GM23248 (cell line): ENCODE data around the gene TLCD3A. TPM values are rescaled to one million over a fixed set of nuclear protein-coding genes. Genes with fewer than 3 reads are reported as not detected.
"Not testable (repeated sequence)": the region's sequence is repeated elsewhere in the genome, so short reads cannot be mapped to it uniquely, and the experiment has no call there.

Experiments used
- DNase-seq: peaks from one replicate; pipeline ENCODE4 v3.0.0-alpha.2; 2015
- H2AFZ ChIP-seq: fragments of 200-600 bp; sonication (generic); 2 replicates; pipeline ENCODE4 v1.6.1; 2016; ENCODE audit warnings: antibody characterized with exemption
- H3F3A ChIP-seq: fragments of 200-600 bp; sonication (generic); 2 replicates; pipeline ENCODE4 v1.6.1; 2016; ENCODE audit warnings: mild to moderate bottlenecking, antibody characterized with exemption, mixed run types; ENCODE audit not compliant: insufficient read depth
- H3K27ac ChIP-seq: fragments of 200-600 bp; sonication (generic); 2 replicates; pipeline ENCODE4 v1.5.1; 2016; ENCODE audit warnings: mild to moderate bottlenecking
- H3K27me3 ChIP-seq: fragments of 200-600 bp; sonication (generic); replicated peaks from 2 replicates; pipeline ENCODE4 v1.6.1; 2016; ENCODE audit warnings: mild to moderate bottlenecking; ENCODE audit not compliant: insufficient read depth
- H3K36me3 ChIP-seq: fragments of 200-600 bp; sonication (generic); 2 replicates; pipeline ENCODE4 v1.6.1; 2016; ENCODE audit warnings: low read depth, mild to moderate bottlenecking
- H3K4me1 ChIP-seq: fragments of 200-600 bp; sonication (generic); 2 replicates; pipeline ENCODE4 v1.6.1; 2016; ENCODE audit warnings: mild to moderate bottlenecking; ENCODE audit not compliant: insufficient read depth
- H3K4me2 ChIP-seq: fragments of 200-600 bp; sonication (generic); one replicate; pipeline ENCODE4 v1.6.1; 2016; ENCODE audit warnings: mild to moderate bottlenecking; ENCODE audit not compliant: unreplicated experiment
- H3K4me3 ChIP-seq: fragments of 200-600 bp; sonication (generic); 2 replicates; pipeline ENCODE4 v1.5.1; 2016; ENCODE audit warnings: mild to moderate bottlenecking
- H3K79me2 ChIP-seq: fragments of 200-600 bp; sonication (generic); 2 replicates; pipeline ENCODE4 v1.6.1; 2016; ENCODE audit warnings: mild to moderate bottlenecking; ENCODE audit not compliant: insufficient read depth
- H3K9ac ChIP-seq: fragments of 200-600 bp; sonication (generic); 2 replicates; pipeline ENCODE4 v1.6.1; 2016; ENCODE audit warnings: mild to moderate bottlenecking
- H3K9me2 ChIP-seq: fragments of 200-600 bp; sonication (generic); 2 replicates; pipeline ENCODE4 v1.6.1; 2016; ENCODE audit warnings: mixed run types, mild to moderate bottlenecking, moderate library complexity; ENCODE audit not compliant: insufficient read depth
- H3K9me3 ChIP-seq: fragments of 200-600 bp; sonication (generic); one replicate; pipeline ENCODE4 v1.6.1; 2017; ENCODE audit warnings: low read depth
- H4K20me1 ChIP-seq: fragments of 200-600 bp; sonication (generic); 2 replicates; pipeline ENCODE4 v1.6.0; 2016; ENCODE audit not compliant: insufficient read depth
- EZH2 ChIP-seq: fragments of 200-600 bp; sonication (generic); IDR thresholded peaks from 2 replicates; pipeline ENCODE4 v1.6.1; 2018; ENCODE audit warnings: antibody characterized with exemption, mild to moderate bottlenecking; ENCODE audit not compliant: insufficient read depth, poor library complexity, severe bottlenecking
- EZH2phosphoT487 ChIP-seq: fragments of 200-600 bp; sonication (generic); IDR thresholded peaks from 2 replicates; pipeline ENCODE4 v1.6.1; 2018; ENCODE audit warnings: antibody characterized with exemption, moderate library complexity, mild to moderate bottlenecking, low read depth; ENCODE audit not compliant: insufficient read depth
- WGBS, 2 experiments: methylation state at CpG; one replicate each; pipeline ENCODE4 v1.1.6; 2015 to 2017; ENCODE audit warnings: low lambda C conversion rate in 2 of 2, low coverage in 1 of 2; ENCODE audit errors: missing lambda C conversion rate in 2 of 2; 5-methylcytosine and 5-hydroxymethylcytosine counted together
- in situ Hi-C: fragments of 300-500 bp; cut with MboI; formaldehyde crosslinking; loops from 2 replicates; pipeline ENCODE4 v1.15.0; 2020
- polyA plus RNA-seq: library from polyadenylated mRNA; unstranded; fragments of >200 nt; fragmentation: Nextera tagmentation; extraction: Ambion mirVana; gene quantifications from 2 replicates; pipeline ENCODE4 v1.2.1, GENCODE V29; 2016
- total RNA-seq: library from RNA; depleted of rRNA; stranded (reverse); fragments of >200 nt; shearing (Covaris generic); gene quantifications from 2 replicates; pipeline ENCODE4 v1.2.3, GENCODE V29; 2014

The TLCD3A gene
- total and polyA plus RNA-seq, 2 experiments from 2014 or later: 42.2 to 56.4 TPM

- in situ Hi-C loops: no loop called here
- Histone ChIP-seq H3K27me3 (no peaks in the 10 kb centered on the region), H3K36me3 (0 out of 2 replicates have a peak, but pooled peaks cover 11% of the 10 kb centered on the region), H3K9me3 (no peaks in the 10 kb centered on the region), H3K4me2 (no peak overlapping the region), H3F3A (0 out of 2 replicates have a peak, but pooled peaks cover 10% of the 10 kb centered on the region), H2AFZ (no peak overlapping the region), H4K20me1 (no peaks in the 10 kb centered on the region), H3K4me1 (peaks cover 11% of the 10 kb centered on the region; the same call in 1 of the 2 replicates), H3K9me2 (no peaks in the 10 kb centered on the region), H3K27ac (no peak overlapping the region), H3K9ac (no peak overlapping the region), H3K4me3 (no peak overlapping the region), H3K79me2 (peaks cover 66% of the 10 kb centered on the region)
- TF ChIP-seq EZH2 (no peak), EZH2phosphoT487 (no peak)
- 92 to 93% methylated on average over 38 of the region's 38 CpGs for WGBS, 2 experiments
- no peak for DNase-seq
Measured at GRCh38 chr17:746783-747629, 14.6 kb downstream of the TLCD3A start.

- H3K27me3 ChIP-seq, H3K9me3 ChIP-seq, H3K9me2 ChIP-seq, in situ Hi-C loops, H3K27ac ChIP-seq, DNase-seq, H4K20me1 ChIP-seq, H3K4me2 ChIP-seq, H3K36me3 ChIP-seq, H3K9ac ChIP-seq, H3F3A ChIP-seq, H3K4me3 ChIP-seq, H2AFZ ChIP-seq: not testable (repeated sequence)
- WGBS, 2 experiments: 96 to 97% methylated on average over 4 of the region's 4 CpGs
- Histone ChIP-seq H3K4me1 (peaks cover 11% of the 10 kb centered on the region; the same call in 1 of the 2 replicates), H3K79me2 (peaks cover 56% of the 10 kb centered on the region)
Measured at GRCh38 chr17:748604-749003, 16.2 kb downstream of the TLCD3A start.

GRCh38 chr17:749359-749758, 17.0 kb downstream of the TLCD3A start:
- H3K9me2 ChIP-seq, in situ Hi-C loops, H3K4me2 ChIP-seq, H4K20me1 ChIP-seq, H3F3A ChIP-seq, H3K27me3 ChIP-seq, H3K4me3 ChIP-seq, H3K27ac ChIP-seq, H3K36me3 ChIP-seq, H2AFZ ChIP-seq, DNase-seq, H3K9ac ChIP-seq, H3K9me3 ChIP-seq: not testable (repeated sequence)
- peaks cover 11% of the 10 kb centered on the region; the same call in 1 of the 2 replicates for H3K4me1 ChIP-seq
- H3K79me2 ChIP-seq: peaks cover 49% of the 10 kb centered on the region
- WGBS, 2 experiments: 69 to 75% methylated on average over 5 to 7 of the region's 7 CpGs

GRCh38 chr17:750431-751037, 18.1 kb downstream of the TLCD3A start:
- in situ Hi-C loops: no loop called here
- Histone ChIP-seq H3K9me3 (no peaks in the 10 kb centered on the region), H3F3A (peaks cover 15% of the 10 kb centered on the region), H3K36me3 (no peaks in the 10 kb centered on the region), H3K27me3 (no peaks in the 10 kb centered on the region), H3K4me1 (peaks cover 11% of the 10 kb centered on the region; the same call in 1 of the 2 replicates), H3K9me2 (no peaks in the 10 kb centered on the region), H4K20me1 (no peaks in the 10 kb centered on the region), H3K4me3 (peak overlapping the region; percentile 85), H3K79me2 (peaks cover 40% of the 10 kb centered on the region), H3K4me2 (peak overlapping the region; percentile 92), H3K27ac (no peak overlapping the region), H2AFZ (no peak overlapping the region), H3K9ac (peak overlapping the region; percentile 88)
- DNase-seq: peak; percentile 22
- TF ChIP-seq EZH2phosphoT487 (no peak), EZH2 (no peak)
- 52 to 60% methylated on average over 8 of the region's 8 CpGs for WGBS, 2 experiments
